ENCODE results near the gene FXYD4. TPM values are rescaled to one million over a fixed set of nuclear protein-coding genes. Genes with fewer than 3 reads are reported as not detected.

FXYD4 gene
- total and polyA plus RNA-seq, 2 experiments from 2014 or later, result 0.19 to 0.80 TPM

GRCh38 chr10:43350686-43351085 lies 20.8 kb upstream of the FXYD4 start:
- Histone ChIP-seq H2AFZ (no peak overlapping the region), H3K4me2 (no peak overlapping the region)

GRCh38 chr10:43351301-43351700 lies 20.1 kb upstream of the FXYD4 start:
- TF ChIP-seq EZH2phosphoT487 (IDR thresholded peaks at IDR 0.05; ENCODE audit: low read depth, severe bottlenecking, unreplicated experiment) (no peak), CTCF (IDR thresholded peaks at IDR 0.05; ENCODE audit: poor library complexity) (no peak), EZH2 (IDR thresholded peaks at IDR 0.05; ENCODE audit: borderline replicate concordance) (no peak)
- no peak overlapping the region for H3K4me2 ChIP-seq
- WGBS (ENCODE audit: low lambda C conversion rate, missing lambda C conversion rate), result 89% methylated on average over 6 of the region's 14 CpGs
- H3K79me2 ChIP-seq, result no peaks in the 10 kb centered on the region
- H3K9me3 ChIP-seq (ENCODE audit: low read depth), result no peaks in the 10 kb centered on the region
- H2AFZ ChIP-seq, result no peak overlapping the region
- peaks cover 6% of the 10 kb centered on the region for H3K4me1 ChIP-seq (ENCODE audit: insufficient read depth)
- H3K27ac ChIP-seq, result no peak overlapping the region
- H4K20me1 ChIP-seq (ENCODE audit: insufficient read depth, poor library complexity, severe bottlenecking), result no peaks in the 10 kb centered on the region
- no peaks in the 10 kb centered on the region for H3K27me3 ChIP-seq
- H3K9me2 ChIP-seq (replicated peaks; ENCODE audit: insufficient read depth), result no peaks in the 10 kb centered on the region
- no peaks in the 10 kb centered on the region for H3K36me3 ChIP-seq (replicated peaks; ENCODE audit: insufficient read depth, low read depth)
- DNase-seq (ENCODE audit: low spot score), result no peak
- no peak overlapping the region for H3K4me3 ChIP-seq

More at GRCh38 chr10:43350686-43351085, 20.8 kb upstream of the FXYD4 start:
- no peak for TF ChIP-seq EZH2 (IDR thresholded peaks at IDR 0.05; ENCODE audit: borderline replicate concordance)
- no peak for TF ChIP-seq CTCF (IDR thresholded peaks at IDR 0.05; ENCODE audit: poor library complexity)
- no peak for TF ChIP-seq EZH2phosphoT487 (IDR thresholded peaks at IDR 0.05; ENCODE audit: low read depth, severe bottlenecking, unreplicated experiment)
- 95% methylated on average over 34 of the region's 34 CpGs for WGBS (ENCODE audit: low lambda C conversion rate, missing lambda C conversion rate)
- H3K36me3 ChIP-seq (replicated peaks; ENCODE audit: insufficient read depth, low read depth), result no peaks in the 10 kb centered on the region
- no peak overlapping the region for H3K4me3 ChIP-seq
- H3K27me3 ChIP-seq, result no peaks in the 10 kb centered on the region
- H3K79me2 ChIP-seq, result no peaks in the 10 kb centered on the region
- no peaks in the 10 kb centered on the region for H4K20me1 ChIP-seq (ENCODE audit: insufficient read depth, poor library complexity, severe bottlenecking)
- H3K27ac ChIP-seq, result no peak overlapping the region
- H3K9me3 ChIP-seq (ENCODE audit: low read depth), result no peaks in the 10 kb centered on the region
- DNase-seq (ENCODE audit: low spot score), result no peak
- H3K4me1 ChIP-seq (ENCODE audit: insufficient read depth), result peaks cover 6% of the 10 kb centered on the region
- no peaks in the 10 kb centered on the region for H3K9me2 ChIP-seq (replicated peaks; ENCODE audit: insufficient read depth)

GRCh38 chr10:43352951-43353350 lies 18.5 kb upstream of the FXYD4 start:
- Histone ChIP-seq H3K4me2 (no peak overlapping the region), H3K4me3 (no peak overlapping the region), H3K9me3 (ENCODE audit: low read depth) (no peaks in the 10 kb centered on the region), H2AFZ (no peak overlapping the region), H3K9me2 (replicated peaks; ENCODE audit: insufficient read depth) (no peaks in the 10 kb centered on the region), H4K20me1 (ENCODE audit: insufficient read depth, poor library complexity, severe bottlenecking) (no peaks in the 10 kb centered on the region), H3K36me3 (replicated peaks; ENCODE audit: insufficient read depth, low read depth) (no peaks in the 10 kb centered on the region), H3K27me3 (no peaks in the 10 kb centered on the region), H3K27ac (no peak overlapping the region), H3K4me1 (ENCODE audit: insufficient read depth) (peaks cover 6% of the 10 kb centered on the region), H3K79me2 (no peaks in the 10 kb centered on the region)
- TF ChIP-seq EZH2phosphoT487 (IDR thresholded peaks at IDR 0.05; ENCODE audit: low read depth, severe bottlenecking, unreplicated experiment) (no peak), EZH2 (IDR thresholded peaks at IDR 0.05; ENCODE audit: borderline replicate concordance) (no peak), CTCF (IDR thresholded peaks at IDR 0.05; ENCODE audit: poor library complexity) (no peak)
- 71% methylated on average over 7 of the region's 7 CpGs for WGBS (ENCODE audit: low lambda C conversion rate, missing lambda C conversion rate)
- DNase-seq (ENCODE audit: low spot score), result no peak

Measured in hepatocyte (in vitro differentiated cells).